C4-2B (cell line): ENCODE data around the gene REL.

Source experiments
- ZFX ChIP-seq: fragments of 450-650 bp; IDR thresholded peaks from 2 replicates; pipeline ENCODE4 v1.6.1; 2017
- TF ChIP-seq, protein P1 (sequence below): fragments of 450-650 bp; conservative IDR thresholded peaks from 2 replicates; pipeline ENCODE4 v1.5.1; 2017; ENCODE audit warnings: mild to moderate bottlenecking

DNA sequence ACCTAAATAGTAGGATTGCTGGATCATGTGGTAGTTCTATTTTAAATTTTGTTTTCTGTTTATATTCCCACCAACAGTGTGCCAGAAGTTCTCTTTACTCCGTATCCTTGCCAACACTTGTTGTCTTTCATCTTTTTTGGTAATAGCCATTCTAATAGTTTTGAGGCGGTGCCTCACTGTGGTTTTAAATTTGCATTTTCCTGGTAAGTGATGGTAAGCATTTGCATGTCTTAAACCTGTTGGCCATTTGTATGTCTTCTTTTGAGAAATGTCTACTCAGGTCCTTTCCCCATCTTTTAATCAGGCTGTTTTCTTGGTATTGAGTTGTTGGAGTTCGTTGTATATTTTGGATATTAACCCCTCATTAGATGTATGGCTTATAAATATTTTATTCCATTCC lies 51.6 kb downstream of the REL start:
- TF ChIP-seq, protein P1, sequence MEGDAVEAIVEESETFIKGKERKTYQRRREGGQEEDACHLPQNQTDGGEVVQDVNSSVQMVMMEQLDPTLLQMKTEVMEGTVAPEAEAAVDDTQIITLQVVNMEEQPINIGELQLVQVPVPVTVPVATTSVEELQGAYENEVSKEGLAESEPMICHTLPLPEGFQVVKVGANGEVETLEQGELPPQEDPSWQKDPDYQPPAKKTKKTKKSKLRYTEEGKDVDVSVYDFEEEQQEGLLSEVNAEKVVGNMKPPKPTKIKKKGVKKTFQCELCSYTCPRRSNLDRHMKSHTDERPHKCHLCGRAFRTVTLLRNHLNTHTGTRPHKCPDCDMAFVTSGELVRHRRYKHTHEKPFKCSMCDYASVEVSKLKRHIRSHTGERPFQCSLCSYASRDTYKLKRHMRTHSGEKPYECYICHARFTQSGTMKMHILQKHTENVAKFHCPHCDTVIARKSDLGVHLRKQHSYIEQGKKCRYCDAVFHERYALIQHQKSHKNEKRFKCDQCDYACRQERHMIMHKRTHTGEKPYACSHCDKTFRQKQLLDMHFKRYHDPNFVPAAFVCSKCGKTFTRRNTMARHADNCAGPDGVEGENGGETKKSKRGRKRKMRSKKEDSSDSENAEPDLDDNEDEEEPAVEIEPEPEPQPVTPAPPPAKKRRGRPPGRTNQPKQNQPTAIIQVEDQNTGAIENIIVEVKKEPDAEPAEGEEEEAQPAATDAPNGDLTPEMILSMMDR: no peak
- TF ChIP-seq ZFX: no peak
